Motor neuron (in vitro differentiated cells): ENCODE data around the gene ADAT1. TPM values are rescaled to one million over a fixed set of nuclear protein-coding genes. Genes with fewer than 3 reads are reported as not detected.

Source experiments
- total RNA-seq, 8 experiments: library from RNA; unstranded; fragments of 300-600 nt; gene quantifications; 2 replicates each; pipeline versions ENCODE4 v1.2.3 to v1.2.4, GENCODE V29; 2022

ADAT1 gene
- total RNA-seq, 8 experiments from 2014 or later = 34.0 to 67.2 (median 48.7) TPM

Other genes with a start within 250 kb of the ADAT1 start
- gene CFDP1, start 189.8 kb downstream of the ADAT1 start, total RNA-seq = 100 to 1,000 TPM in 5 of 8 experiments, 10 to 100 TPM in 3; 43.5 to 130 (median 107) TPM
- 10 to 100 TPM in 7 of 8 experiments, 1 to 10 TPM in 1; 7.9 to 24.2 (median 17.1) TPM for gene TMEM170A, start 158.6 kb downstream of the ADAT1 start, total RNA-seq
- gene CHST6, start 127.8 kb downstream of the ADAT1 start, total RNA-seq = 1 to 10 TPM in 2 of 8 experiments, under 1 TPM in 6; 0.10 to 9.6 (median 0.49) TPM
- gene CHST5, start 87.2 kb downstream of the ADAT1 start, total RNA-seq = 1 to 10 TPM in 1 of 8 experiments, under 1 TPM in 7; 0.20 to 1.5 (median 0.48) TPM
- gene TMEM231, start 67.0 kb downstream of the ADAT1 start, total RNA-seq = 10 to 100 TPM in 6 of 8 experiments, 1 to 10 TPM in 2; 7.8 to 66.5 (median 12.7) TPM
- 100 to 1,000 TPM; 111 to 235 (median 143) TPM for gene GABARAPL2, start 56.9 kb downstream of the ADAT1 start, total RNA-seq
- gene KARS1, start 24.4 kb upstream of the ADAT1 start, total RNA-seq = 100 to 1,000 TPM; 106 to 187 (median 127) TPM
- gene TERF2IP, start 24.5 kb upstream of the ADAT1 start, total RNA-seq = 100 to 1,000 TPM in 5 of 8 experiments, 10 to 100 TPM in 3; 55.4 to 212 (median 150) TPM
- gene CPHXL2, start 53.7 kb upstream of the ADAT1 start, total RNA-seq = 1 to 10 TPM in 2 of 8 experiments, under 1 TPM in 6; 0.41 to 2.5 (median 0.83) TPM
- under 1 TPM in 2 of 8 experiments, not detected in 6; 0.31 to 0.42 TPM for gene DUXB, start 78.2 kb upstream of the ADAT1 start, total RNA-seq
- gene CPHXL, start 103.2 kb upstream of the ADAT1 start, total RNA-seq = under 1 TPM in 3 of 8 experiments, not detected in 5; 0.16 to 0.73 (median 0.18) TPM